NCI-H1417 treated with DMSO at 0.1 percent for 48 hours (cell line): ENCODE results near the gene MVB12B.

Source experiments
- DNase-seq: peaks from one replicate; lab custom pipeline; 2025; lab: John Stamatoyannopoulos, UW

MVB12B gene

GRCh38 chr9:126431077-126431742 lies 104.6 kb downstream of the MVB12B start:
- no peak for DNase-seq

GRCh38 chr9:126432659-126433058 lies 106.0 kb downstream of the MVB12B start:
- DNase-seq = no peak

- no peak for DNase-seq
Observed at GRCh38 chr9:126435105-126435504, 108.5 kb downstream of the MVB12B start.

- DNase-seq = no peak
Observed at GRCh38 chr9:126435626-126436025, 109.0 kb downstream of the MVB12B start.

- no peak for DNase-seq
Observed at GRCh38 chr9:126436545-126437267, 110.1 kb downstream of the MVB12B start.

- no peak for DNase-seq
Observed at GRCh38 chr9:126437268-126437666, 110.6 kb downstream of the MVB12B start.

- DNase-seq = no peak
Observed at GRCh38 chr9:126437701-126438100, 111.1 kb downstream of the MVB12B start.

GRCh38 chr9:126438741-126439401 lies 112.2 kb downstream of the MVB12B start:
- no peak for DNase-seq

- no peak for DNase-seq
Observed at GRCh38 chr9:126439402-126439765, 112.8 kb downstream of the MVB12B start.

- no peak for DNase-seq
Observed at GRCh38 chr9:126439883-126440653, 113.4 kb downstream of the MVB12B start.

GRCh38 chr9:126440940-126441339 lies 114.3 kb downstream of the MVB12B start:
- DNase-seq = no peak

GRCh38 chr9:126442636-126443035 lies 116.0 kb downstream of the MVB12B start:
- no peak for DNase-seq

- no peak for DNase-seq
Observed at GRCh38 chr9:126443144-126443543, 116.5 kb downstream of the MVB12B start.

GRCh38 chr9:126448136-126448535 lies 121.5 kb downstream of the MVB12B start:
- DNase-seq = no peak

- no peak for DNase-seq
Observed at GRCh38 chr9:126448865-126449577, 122.4 kb downstream of the MVB12B start.

- peak; percentile 89 for DNase-seq
Observed at GRCh38 chr9:126449725-126450667, 123.4 kb downstream of the MVB12B start.

GRCh38 chr9:126450668-126451205 lies 124.1 kb downstream of the MVB12B start:
- DNase-seq = no peak

- no peak for DNase-seq
Observed at GRCh38 chr9:126451316-126451885, 124.8 kb downstream of the MVB12B start.

- DNase-seq = no peak
Observed at GRCh38 chr9:126452106-126452505, 125.5 kb downstream of the MVB12B start.
